Measurements from ENCODE around the gene PPP4R4.
A peak's percentile ranks its signal among the peaks of the same experiment; 100 is the strongest.

PPP4R4 gene

GRCh38 chr14:94161058-94161457 is 13.1 kb upstream of the PPP4R4 start:
- DNase-seq (ENCODE audit: low read depth) = no peak
- H3K4me3 ChIP-seq (ENCODE audit: low read length) = no peak overlapping the region
- no peak for TF ChIP-seq CTCF (conservative IDR thresholded peaks at IDR 0.05; ENCODE audit: low read length)

- TF ChIP-seq CTCF (conservative IDR thresholded peaks at IDR 0.05; ENCODE audit: low read length) = no peak
- no peak for DNase-seq (ENCODE audit: low read depth)
- no peak overlapping the region for H3K4me3 ChIP-seq (ENCODE audit: low read length)
Observed at GRCh38 chr14:94161981-94162380, 12.1 kb upstream of the PPP4R4 start.

GRCh38 chr14:94162466-94162865 is 11.7 kb upstream of the PPP4R4 start:
- no peak for TF ChIP-seq CTCF (conservative IDR thresholded peaks at IDR 0.05; ENCODE audit: low read length)
- no peak overlapping the region for H3K4me3 ChIP-seq (ENCODE audit: low read length)
- DNase-seq (ENCODE audit: low read depth) = no peak

- H3K4me3 ChIP-seq (ENCODE audit: low read length) = no peak overlapping the region
- no peak for TF ChIP-seq CTCF (conservative IDR thresholded peaks at IDR 0.05; ENCODE audit: low read length)
- peak; percentile 16 for DNase-seq (ENCODE audit: low read depth)
Observed at GRCh38 chr14:94163796-94164195, 10.3 kb upstream of the PPP4R4 start.

GRCh38 chr14:94164685-94165431 is 9.3 kb upstream of the PPP4R4 start:
- no peak for DNase-seq (ENCODE audit: low read depth)
- no peak for TF ChIP-seq CTCF (conservative IDR thresholded peaks at IDR 0.05; ENCODE audit: low read length)
- no peak overlapping the region for H3K4me3 ChIP-seq (ENCODE audit: low read length)

GRCh38 chr14:94165744-94166143 is 8.4 kb upstream of the PPP4R4 start:
- H3K4me3 ChIP-seq (ENCODE audit: low read length) = no peak overlapping the region
- TF ChIP-seq CTCF (conservative IDR thresholded peaks at IDR 0.05; ENCODE audit: low read length) = no peak
- DNase-seq (ENCODE audit: low read depth) = no peak

- H3K4me3 ChIP-seq (ENCODE audit: low read length) = no peak overlapping the region
- TF ChIP-seq CTCF (conservative IDR thresholded peaks at IDR 0.05; ENCODE audit: low read length) = no peak
- DNase-seq (ENCODE audit: low read depth) = no peak
Observed at GRCh38 chr14:94170136-94170535, 4.0 kb upstream of the PPP4R4 start.
